WTC11 (cell line): Measurements from ENCODE around the gene ZC3H4. TPM values are rescaled to one million over a fixed set of nuclear protein-coding genes. Genes with fewer than 3 reads are reported as not detected.

Experiments used
- ATAC-seq: fragments of 200-7000 bp; cut with Tn5 transposase; 2 replicates; pipeline ENCODE4 v1.10.0; 2021; ENCODE audit warnings: mild to moderate bottlenecking, moderate library complexity
- CTCF ChIA-PET: fragments of 300-600 bp; sonication (Branson Sonifier 250); formaldehyde crosslinking; loops from one replicate; lab custom pipeline; 2021; ENCODE audit warnings: antibody characterized with exemption; lab: Charles Lee
- POLR2A ChIA-PET: fragments of 350-600 bp; sonication (Branson Sonifier 250); formaldehyde crosslinking; loops from one replicate; lab custom pipeline; 2021; ENCODE audit warnings: antibody characterized with exemption; lab: Charles Lee
- DNase-seq: peaks from one replicate; pipeline ENCODE4 v3.0.0; 2021; ENCODE audit warnings: low spot score
- H3K27ac Mint-ChIP-seq: 2 replicates; pipeline ENCODE4 v1.8.0; 2021; ENCODE audit warnings: mixed read lengths
- H3K27me3 Mint-ChIP-seq: 2 replicates; pipeline ENCODE4 v1.8.0; 2021; ENCODE audit warnings: low read depth, mild to moderate bottlenecking, moderate library complexity, mixed read lengths
- H3K36me3 Mint-ChIP-seq: 2 replicates; pipeline ENCODE4 v1.8.0; 2021; ENCODE audit warnings: mixed read lengths
- H3K4me1 Mint-ChIP-seq: 2 replicates; pipeline ENCODE4 v1.8.0; 2022; ENCODE audit warnings: mixed read lengths
- H3K4me3 Mint-ChIP-seq: 2 replicates; pipeline ENCODE4 v1.8.0; 2021; ENCODE audit warnings: mild to moderate bottlenecking, moderate library complexity, mixed read lengths
- H3K9me3 Mint-ChIP-seq: 2 replicates; pipeline ENCODE4 v1.8.0; 2021; ENCODE audit warnings: mixed read lengths
- AFF4 ChIP-seq: sonication (generic); formaldehyde crosslinking; IDR thresholded peaks from 2 replicates; pipeline ENCODE4 v1.8.1; 2023; ENCODE audit warnings: mild to moderate bottlenecking, missing genetic modification reagents, borderline replicate concordance
- CDX4 ChIP-seq: fragments of 250-450 bp; sonication (Bioruptor Pico); IDR thresholded peaks from 2 replicates; pipeline ENCODE4 v1.9.0; 2021; ENCODE audit warnings: moderate library complexity, mild to moderate bottlenecking, inconsistent platforms, borderline replicate concordance
- E2F1 ChIP-seq: sonication (generic); formaldehyde crosslinking; IDR thresholded peaks from 2 replicates; pipeline ENCODE4 v1.8.0; 2022; ENCODE audit warnings: mild to moderate bottlenecking, missing genetic modification reagents
- E2F4 ChIP-seq: sonication (generic); formaldehyde crosslinking; IDR thresholded peaks from 2 replicates; pipeline ENCODE4 v1.8.1; 2022; ENCODE audit warnings: low read depth, mild to moderate bottlenecking, moderate library complexity, missing genetic modification reagents, borderline replicate concordance
- ELF4 ChIP-seq: sonication (generic); formaldehyde crosslinking; IDR thresholded peaks from 2 replicates; pipeline ENCODE4 v1.8.1; 2022; ENCODE audit warnings: low read depth, mild to moderate bottlenecking, moderate library complexity, missing genetic modification reagents
- IRF1 ChIP-seq: sonication (generic); formaldehyde crosslinking; IDR thresholded peaks from 2 replicates; pipeline ENCODE4 v1.8.0; 2023; ENCODE audit warnings: missing genetic modification reagents
- IRF2 ChIP-seq: sonication (generic); formaldehyde crosslinking; IDR thresholded peaks from 2 replicates; pipeline ENCODE4 v1.8.0; 2022; ENCODE audit warnings: low read depth, missing genetic modification reagents, borderline replicate concordance
- NFYB ChIP-seq: sonication (generic); formaldehyde crosslinking; conservative IDR thresholded peaks from 2 replicates; pipeline ENCODE4 v1.8.0; 2022; ENCODE audit warnings: low read depth, missing genetic modification reagents
- NR2C2 ChIP-seq: sonication (generic); formaldehyde crosslinking; IDR thresholded peaks from 2 replicates; pipeline ENCODE4 v1.8.0; 2022; ENCODE audit warnings: mild to moderate bottlenecking, missing genetic modification reagents
- TEAD1 ChIP-seq: sonication (generic); formaldehyde crosslinking; IDR thresholded peaks from 2 replicates; pipeline ENCODE4 v1.8.0; 2022; ENCODE audit warnings: mild to moderate bottlenecking, missing genetic modification reagents
- ZNF121 ChIP-seq: sonication (generic); formaldehyde crosslinking; IDR thresholded peaks from 2 replicates; pipeline ENCODE4 v1.8.0; 2023; ENCODE audit warnings: missing genetic modification reagents
- ZNF281 ChIP-seq: sonication (generic); formaldehyde crosslinking; IDR thresholded peaks from 2 replicates; pipeline ENCODE4 v1.8.0; 2023; ENCODE audit warnings: mild to moderate bottlenecking, missing genetic modification reagents
- total RNA-seq: library from RNA; stranded (reverse); gene quantifications from 3 replicates; pipeline ENCODE4 v1.2.3, GENCODE V29; 2021
- TF ChIP-seq, protein P1 (sequence below): fragments of 250-450 bp; sonication (Bioruptor Pico); IDR thresholded peaks from 2 replicates; pipeline ENCODE4 v1.8.0; 2021; ENCODE audit warnings: mild to moderate bottlenecking
- TF ChIP-seq, protein P2 (sequence below): fragments of 250-450 bp; sonication (Bioruptor Pico); IDR thresholded peaks from 2 replicates; pipeline ENCODE4 v1.9.0; 2021; ENCODE audit warnings: mild to moderate bottlenecking, borderline replicate concordance

Gene ZC3H4
- total RNA-seq, 1 experiment from 2014 or later: 67.2 TPM

DNA sequence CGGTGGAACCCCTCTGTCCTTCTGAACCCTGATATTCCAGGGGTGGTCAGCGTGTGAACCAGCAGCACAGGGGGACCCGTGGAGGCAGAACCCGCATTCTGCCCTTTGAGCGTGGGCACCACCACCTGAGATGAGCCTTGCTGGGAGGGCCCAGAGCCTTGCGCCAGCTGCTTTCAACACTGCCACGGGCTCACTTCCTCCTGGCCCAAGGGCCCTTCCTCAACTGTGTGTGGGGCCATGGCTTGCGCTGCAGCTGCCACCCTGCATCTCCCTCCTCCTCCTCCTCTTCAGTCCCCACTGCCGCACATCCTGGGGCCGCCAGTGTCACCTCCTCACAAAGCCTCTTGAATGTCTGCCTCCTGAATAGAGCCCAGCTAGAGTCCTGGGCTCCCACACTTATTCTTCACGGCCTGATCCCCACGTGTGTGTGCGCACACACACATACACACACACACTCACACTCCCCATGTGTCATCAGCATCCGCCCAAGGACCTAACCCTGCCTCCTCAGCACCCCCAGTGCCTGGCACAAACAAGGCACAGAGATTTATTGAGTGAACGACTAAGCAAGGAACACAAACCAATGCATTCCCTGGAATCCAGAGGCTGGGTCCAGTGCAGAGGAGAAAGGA, 38.3 kb downstream of the ZC3H4 start (continued):
- TF ChIP-seq ZNF281 (CRISPR knock-in tag) (no peak), E2F1 (CRISPR knock-in tag) (no peak), NFYB (no peak), NR2C2 (CRISPR knock-in tag) (no peak), IRF1 (CRISPR knock-in tag) (no peak), IRF2 (CRISPR knock-in tag) (no peak), AFF4 (CRISPR knock-in tag) (no peak), TEAD1 (CRISPR knock-in tag) (no peak), ZNF121 (CRISPR knock-in tag) (no peak)

DNA sequence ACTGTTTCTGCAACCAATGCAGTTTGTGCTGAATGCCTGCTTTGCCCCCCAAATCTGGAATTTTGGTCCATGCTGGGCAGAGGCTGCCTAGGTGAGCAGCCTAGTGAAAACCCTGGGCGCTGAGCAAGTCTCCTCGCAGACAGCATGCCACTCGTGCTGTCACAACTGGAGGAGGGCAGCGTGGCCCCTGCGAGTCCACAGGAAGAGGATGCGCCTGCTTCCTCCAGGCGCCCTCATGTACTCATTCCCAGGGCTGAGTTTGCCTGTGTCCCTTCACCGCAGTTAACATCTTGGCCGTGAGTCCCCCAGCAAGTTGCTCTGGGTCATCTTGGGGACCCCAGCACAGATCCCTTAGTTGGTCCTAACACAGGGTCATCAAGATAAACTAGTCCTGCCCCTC, 39.0 kb downstream of the ZC3H4 start:
- DNase-seq (no peak), ATAC-seq (no peak)
- Mint-ChIP-seq H3K4me1 (no peaks in the 10 kb centered on the region), H3K9me3 (no peaks in the 10 kb centered on the region), H3K27me3 (no peaks in the 10 kb centered on the region), H3K36me3 (peaks cover 60% of the 10 kb centered on the region), H3K27ac (no peak overlapping the region), H3K4me3 (no peak overlapping the region)
- ChIA-PET CTCF (no interaction called here), POLR2A (no interaction called here)
- TF ChIP-seq, protein P1, sequence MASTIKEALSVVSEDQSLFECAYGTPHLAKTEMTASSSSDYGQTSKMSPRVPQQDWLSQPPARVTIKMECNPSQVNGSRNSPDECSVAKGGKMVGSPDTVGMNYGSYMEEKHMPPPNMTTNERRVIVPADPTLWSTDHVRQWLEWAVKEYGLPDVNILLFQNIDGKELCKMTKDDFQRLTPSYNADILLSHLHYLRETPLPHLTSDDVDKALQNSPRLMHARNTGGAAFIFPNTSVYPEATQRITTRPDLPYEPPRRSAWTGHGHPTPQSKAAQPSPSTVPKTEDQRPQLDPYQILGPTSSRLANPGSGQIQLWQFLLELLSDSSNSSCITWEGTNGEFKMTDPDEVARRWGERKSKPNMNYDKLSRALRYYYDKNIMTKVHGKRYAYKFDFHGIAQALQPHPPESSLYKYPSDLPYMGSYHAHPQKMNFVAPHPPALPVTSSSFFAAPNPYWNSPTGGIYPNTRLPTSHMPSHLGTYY (CRISPR knock-in tag): no peak
- TF ChIP-seq TEAD1 (CRISPR knock-in tag): no peak
- no peak for TF ChIP-seq E2F4
- TF ChIP-seq, protein P2, sequence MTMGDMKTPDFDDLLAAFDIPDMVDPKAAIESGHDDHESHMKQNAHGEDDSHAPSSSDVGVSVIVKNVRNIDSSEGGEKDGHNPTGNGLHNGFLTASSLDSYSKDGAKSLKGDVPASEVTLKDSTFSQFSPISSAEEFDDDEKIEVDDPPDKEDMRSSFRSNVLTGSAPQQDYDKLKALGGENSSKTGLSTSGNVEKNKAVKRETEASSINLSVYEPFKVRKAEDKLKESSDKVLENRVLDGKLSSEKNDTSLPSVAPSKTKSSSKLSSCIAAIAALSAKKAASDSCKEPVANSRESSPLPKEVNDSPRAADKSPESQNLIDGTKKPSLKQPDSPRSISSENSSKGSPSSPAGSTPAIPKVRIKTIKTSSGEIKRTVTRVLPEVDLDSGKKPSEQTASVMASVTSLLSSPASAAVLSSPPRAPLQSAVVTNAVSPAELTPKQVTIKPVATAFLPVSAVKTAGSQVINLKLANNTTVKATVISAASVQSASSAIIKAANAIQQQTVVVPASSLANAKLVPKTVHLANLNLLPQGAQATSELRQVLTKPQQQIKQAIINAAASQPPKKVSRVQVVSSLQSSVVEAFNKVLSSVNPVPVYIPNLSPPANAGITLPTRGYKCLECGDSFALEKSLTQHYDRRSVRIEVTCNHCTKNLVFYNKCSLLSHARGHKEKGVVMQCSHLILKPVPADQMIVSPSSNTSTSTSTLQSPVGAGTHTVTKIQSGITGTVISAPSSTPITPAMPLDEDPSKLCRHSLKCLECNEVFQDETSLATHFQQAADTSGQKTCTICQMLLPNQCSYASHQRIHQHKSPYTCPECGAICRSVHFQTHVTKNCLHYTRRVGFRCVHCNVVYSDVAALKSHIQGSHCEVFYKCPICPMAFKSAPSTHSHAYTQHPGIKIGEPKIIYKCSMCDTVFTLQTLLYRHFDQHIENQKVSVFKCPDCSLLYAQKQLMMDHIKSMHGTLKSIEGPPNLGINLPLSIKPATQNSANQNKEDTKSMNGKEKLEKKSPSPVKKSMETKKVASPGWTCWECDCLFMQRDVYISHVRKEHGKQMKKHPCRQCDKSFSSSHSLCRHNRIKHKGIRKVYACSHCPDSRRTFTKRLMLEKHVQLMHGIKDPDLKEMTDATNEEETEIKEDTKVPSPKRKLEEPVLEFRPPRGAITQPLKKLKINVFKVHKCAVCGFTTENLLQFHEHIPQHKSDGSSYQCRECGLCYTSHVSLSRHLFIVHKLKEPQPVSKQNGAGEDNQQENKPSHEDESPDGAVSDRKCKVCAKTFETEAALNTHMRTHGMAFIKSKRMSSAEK: no peak
- no peak for TF ChIP-seq AFF4 (CRISPR knock-in tag)
- no peak for TF ChIP-seq CDX4
- TF ChIP-seq ELF4 (CRISPR knock-in tag): no peak
